NB4 (cell line): ENCODE results near the gene HSD17B1.
A peak's percentile ranks its signal among the peaks of the same experiment; 100 is the strongest.
"Not testable (repeated sequence)": the region's sequence is repeated elsewhere in the genome, so short reads cannot be mapped to it uniquely, and the experiment has no call there.

Experiments
- DNase-seq: peaks from one replicate; pipeline ENCODE4 v3.0.0; 2010; ENCODE audit warnings: low read depth
- H3K4me3 ChIP-seq: one replicate; pipeline ENCODE4 v1.5.1; 2011; ENCODE audit warnings: mild to moderate bottlenecking, low read depth, low read length, moderate library complexity
- CTCF ChIP-seq: IDR thresholded peaks from one replicate; pipeline ENCODE4 v1.5.1; 2012; ENCODE audit warnings: low read depth, low read length
- MAX ChIP-seq: IDR thresholded peaks from 2 replicates; pipeline ENCODE4 v1.6.1; 2011; ENCODE audit warnings: low read depth, low read length
- MYC ChIP-seq: IDR thresholded peaks from 2 replicates; pipeline ENCODE4 v1.6.1; 2011; ENCODE audit warnings: low read depth, low read length
- POLR2A ChIP-seq: IDR thresholded peaks from 2 replicates; pipeline ENCODE4 v1.6.1; 2011; ENCODE audit warnings: mild to moderate bottlenecking; ENCODE audit not compliant: insufficient read length; ENCODE audit errors: extremely low read depth

Gene HSD17B1

GRCh38 chr17:42548993-42549755 is 3.5 kb upstream of the HSD17B1 start:
- no peak overlapping the region for H3K4me3 ChIP-seq
- no peak for DNase-seq
- TF ChIP-seq POLR2A: no peak
- TF ChIP-seq CTCF: no peak
- no peak for TF ChIP-seq MYC
- no peak for TF ChIP-seq MAX

- TF ChIP-seq CTCF (no peak), MAX (no peak), MYC (no peak), POLR2A (no peak)
- no peak for DNase-seq
- H3K4me3 ChIP-seq: no peak overlapping the region
Measured at GRCh38 chr17:42553161-42553818, 567 bp downstream of the HSD17B1 start.

GRCh38 chr17:42553866-42554249 is 1.1 kb downstream of the HSD17B1 start:
- H3K4me3 ChIP-seq: peak overlapping the region; percentile 70
- peak; percentile 26 for DNase-seq
- TF ChIP-seq MYC: no peak
- no peak for TF ChIP-seq MAX
- no peak for TF ChIP-seq CTCF
- no peak for TF ChIP-seq POLR2A

DNA sequence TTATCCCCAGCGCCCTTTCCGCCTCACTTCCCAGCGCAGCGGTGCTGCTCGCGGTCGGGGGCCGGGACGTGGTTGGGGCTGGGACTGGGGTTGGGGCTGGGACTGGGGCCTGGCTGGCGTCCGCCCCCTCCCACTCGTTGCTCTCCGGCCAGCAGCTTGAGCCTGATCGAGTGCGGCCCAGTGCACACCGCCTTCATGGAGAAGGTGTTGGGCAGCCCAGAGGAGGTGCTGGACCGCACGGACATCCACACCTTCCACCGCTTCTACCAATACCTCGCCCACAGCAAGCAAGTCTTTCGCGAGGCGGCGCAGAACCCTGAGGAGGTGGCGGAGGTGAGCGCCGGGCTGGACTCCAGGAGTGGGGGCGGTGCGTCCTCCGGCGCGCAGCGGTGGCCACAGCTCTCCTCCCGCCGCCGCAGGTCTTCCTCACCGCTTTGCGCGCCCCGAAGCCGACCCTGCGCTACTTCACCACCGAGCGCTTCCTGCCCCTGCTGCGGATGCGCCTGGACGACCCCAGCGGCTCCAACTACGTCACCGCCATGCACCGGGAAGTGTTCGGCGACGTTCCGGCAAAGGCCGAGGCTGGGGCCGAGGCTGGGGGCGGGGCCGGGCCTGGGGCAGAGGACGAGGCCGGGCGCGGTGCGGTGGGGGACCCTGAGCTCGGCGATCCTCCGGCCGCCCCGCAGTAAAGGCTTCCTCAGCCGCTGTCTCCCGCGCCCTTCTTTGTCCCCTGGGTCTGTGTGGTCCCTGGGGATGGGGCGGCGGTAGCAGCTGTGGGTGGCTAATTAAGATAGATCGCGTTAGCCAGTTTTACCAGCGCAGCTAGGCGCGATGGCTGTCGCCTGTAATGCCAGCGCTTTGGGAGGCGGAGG is 1.8 kb downstream of the HSD17B1 start:
- peak; percentile 92 for DNase-seq
- TF ChIP-seq MYC (no peak; the same call in 1 of the 2 replicates), POLR2A (peak; percentile 74)
- H3K4me3 ChIP-seq: peak overlapping the region; percentile 70

DNA sequence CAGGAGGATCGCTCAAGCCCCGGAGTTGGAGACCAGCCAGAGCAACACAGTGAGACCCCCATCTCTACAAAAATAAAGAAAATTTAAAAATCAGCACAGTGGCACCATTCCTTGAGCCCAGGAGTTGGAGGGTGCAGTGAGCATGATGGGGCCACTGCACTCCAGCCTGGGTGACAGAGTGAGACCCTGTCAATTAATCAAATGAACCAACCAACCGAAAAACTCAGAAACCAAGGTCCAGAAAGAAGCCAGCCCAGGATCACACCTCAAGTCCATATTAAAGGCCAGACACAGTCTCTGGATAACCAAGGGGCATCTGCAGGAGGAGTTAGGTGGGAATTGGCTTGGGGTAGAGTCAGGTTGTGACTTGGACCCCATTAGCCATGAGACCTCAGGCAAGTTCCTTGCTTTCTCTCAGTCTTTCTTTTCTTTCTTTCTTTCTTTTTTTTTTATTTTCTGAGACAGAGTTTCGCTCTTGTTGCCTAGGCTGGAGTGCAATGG is 2.4 kb downstream of the HSD17B1 start:
- peak overlapping the region; percentile 70 for H3K4me3 ChIP-seq
- TF ChIP-seq CTCF (no peak), MAX (no peak), MYC (no peak), POLR2A (no peak)
- DNase-seq: no peak

DNA sequence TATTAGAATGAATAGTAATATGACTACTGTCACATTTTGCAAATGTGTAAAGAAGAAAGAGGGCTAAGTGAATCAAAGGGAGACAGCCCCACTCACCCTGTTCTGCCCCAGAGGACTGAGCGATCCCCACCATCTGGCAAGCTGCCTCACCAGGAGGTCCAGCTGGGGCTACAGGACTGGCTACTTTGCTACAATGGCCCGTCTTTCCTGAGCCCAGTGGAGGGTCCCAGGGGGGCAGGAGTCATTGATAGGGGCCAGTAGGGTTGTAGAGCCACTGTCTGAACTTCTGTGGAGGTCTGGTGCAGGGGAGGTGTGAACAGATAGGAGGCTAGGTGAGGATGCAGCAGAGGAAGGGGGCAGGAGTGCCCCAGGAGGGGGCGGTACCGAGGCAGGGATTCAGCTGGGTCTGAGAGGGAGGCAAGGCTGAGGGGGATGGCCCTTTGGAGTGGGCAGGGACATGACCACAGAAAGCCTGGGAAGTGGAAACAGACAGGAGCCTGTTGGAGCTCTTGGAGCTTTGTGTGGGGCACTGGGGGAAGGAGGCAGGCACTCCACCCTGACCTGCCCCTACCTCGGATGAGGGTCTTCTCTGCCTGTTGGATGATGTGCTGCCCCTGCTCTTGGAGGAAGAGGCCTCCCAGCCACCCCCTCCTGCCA is 3.4 kb downstream of the HSD17B1 start:
- DNase-seq, H3K4me3 ChIP-seq: not testable (repeated sequence)
